HL-60 (cell line): Measurements from ENCODE around the gene MAP1LC3A.

Experiments used
- CTCF ChIP-seq: IDR thresholded peaks from one replicate; pipeline ENCODE4 v1.5.1; 2011; ENCODE audit warnings: low read length, control low read depth, inconsistent platforms; ENCODE audit not compliant: insufficient read depth
- POLR2AphosphoS5 ChIP-seq: IDR thresholded peaks from 2 replicates; pipeline ENCODE4 v1.6.1; 2012; ENCODE audit warnings: low read depth
- SPI1 ChIP-seq: IDR thresholded peaks from 2 replicates; pipeline ENCODE4 v1.6.1; 2012; ENCODE audit warnings: low read depth, mild to moderate bottlenecking, borderline replicate concordance

- TF ChIP-seq CTCF: no peak
- no peak for TF ChIP-seq POLR2AphosphoS5
- no peak for TF ChIP-seq SPI1
These were observed 17.2 kb downstream of the MAP1LC3A start for GRCh38 chr20:34575756-34576155.
